Measurements from ENCODE around the gene NCAPD3.

GRCh38 chr11:134119094-134119493, 104.7 kb downstream of the NCAPD3 start:
- TF ChIP-seq CTCF (IDR thresholded peaks at IDR 0.05; ENCODE audit: low read depth, low read length, missing input control) (no peak), RAD21 (IDR thresholded peaks at IDR 0.05) (no peak), JUND (IDR thresholded peaks at IDR 0.05) (no peak), TAF1 (conservative IDR thresholded peaks at IDR 0.05) (no peak), HNF4G (IDR thresholded peaks at IDR 0.05) (no peak), FOXA1 (IDR thresholded peaks at IDR 0.05) (no peak), REST (IDR thresholded peaks at IDR 0.05) (no peak)

Data from liver (tissue), 3 donors.